ENCODE results near the gene ZNF697.

Gene ZNF697

DNA sequence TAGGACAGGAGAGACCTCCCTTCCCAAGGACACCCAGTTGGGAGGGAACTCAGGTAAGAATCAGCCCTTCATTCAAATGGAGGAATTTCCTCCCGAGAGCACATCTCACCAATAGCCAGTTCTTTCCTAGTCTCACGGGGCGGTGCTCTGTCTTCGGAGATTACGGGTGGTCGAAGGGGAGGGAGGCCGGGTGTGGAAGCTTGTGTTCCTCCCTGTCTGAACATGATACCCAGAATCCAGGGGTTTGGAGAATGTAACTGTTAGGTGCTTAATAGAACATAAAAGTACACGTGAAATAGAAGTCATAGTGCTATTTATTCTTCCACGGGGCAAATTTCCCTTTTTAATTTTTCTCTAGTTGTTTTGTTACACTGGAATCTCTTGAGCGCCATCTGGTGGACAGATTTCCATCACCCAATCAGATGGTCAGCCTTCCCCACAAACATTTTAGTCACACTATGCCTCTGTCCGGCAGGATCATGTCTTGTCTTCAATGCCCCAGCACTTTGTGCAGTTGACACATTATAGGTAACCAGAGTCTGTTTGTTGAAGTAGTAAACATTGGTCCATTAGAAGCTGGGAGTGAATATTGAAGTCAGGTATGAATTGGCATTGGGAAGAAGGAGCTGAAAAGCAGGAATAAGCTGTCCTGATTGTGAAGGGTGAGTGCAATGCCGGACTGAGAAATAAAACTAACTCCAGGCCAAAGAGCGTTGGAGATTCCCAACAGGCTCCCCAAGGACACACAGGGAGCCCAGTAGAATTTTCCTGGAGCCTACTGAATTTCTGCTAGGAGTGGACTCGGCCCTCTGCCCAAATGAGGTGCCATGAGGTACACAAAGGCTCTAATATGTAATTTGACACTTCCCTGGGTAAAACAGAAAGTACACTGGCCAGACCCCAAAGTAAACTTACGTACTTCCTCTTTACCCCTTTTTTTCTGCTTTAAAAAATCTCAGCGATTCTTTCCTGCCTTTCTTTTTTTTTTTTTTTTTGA, 27.6 kb upstream of the ZNF697 start:
- H3K4me3 ChIP-seq (ENCODE audit: low read depth, low read length), result peak overlapping the region; percentile 51
- TF ChIP-seq, protein P1, sequence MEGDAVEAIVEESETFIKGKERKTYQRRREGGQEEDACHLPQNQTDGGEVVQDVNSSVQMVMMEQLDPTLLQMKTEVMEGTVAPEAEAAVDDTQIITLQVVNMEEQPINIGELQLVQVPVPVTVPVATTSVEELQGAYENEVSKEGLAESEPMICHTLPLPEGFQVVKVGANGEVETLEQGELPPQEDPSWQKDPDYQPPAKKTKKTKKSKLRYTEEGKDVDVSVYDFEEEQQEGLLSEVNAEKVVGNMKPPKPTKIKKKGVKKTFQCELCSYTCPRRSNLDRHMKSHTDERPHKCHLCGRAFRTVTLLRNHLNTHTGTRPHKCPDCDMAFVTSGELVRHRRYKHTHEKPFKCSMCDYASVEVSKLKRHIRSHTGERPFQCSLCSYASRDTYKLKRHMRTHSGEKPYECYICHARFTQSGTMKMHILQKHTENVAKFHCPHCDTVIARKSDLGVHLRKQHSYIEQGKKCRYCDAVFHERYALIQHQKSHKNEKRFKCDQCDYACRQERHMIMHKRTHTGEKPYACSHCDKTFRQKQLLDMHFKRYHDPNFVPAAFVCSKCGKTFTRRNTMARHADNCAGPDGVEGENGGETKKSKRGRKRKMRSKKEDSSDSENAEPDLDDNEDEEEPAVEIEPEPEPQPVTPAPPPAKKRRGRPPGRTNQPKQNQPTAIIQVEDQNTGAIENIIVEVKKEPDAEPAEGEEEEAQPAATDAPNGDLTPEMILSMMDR (IDR thresholded peaks at IDR 0.05; ENCODE audit: low read depth, low read length), result peak; percentile 57

DNA sequence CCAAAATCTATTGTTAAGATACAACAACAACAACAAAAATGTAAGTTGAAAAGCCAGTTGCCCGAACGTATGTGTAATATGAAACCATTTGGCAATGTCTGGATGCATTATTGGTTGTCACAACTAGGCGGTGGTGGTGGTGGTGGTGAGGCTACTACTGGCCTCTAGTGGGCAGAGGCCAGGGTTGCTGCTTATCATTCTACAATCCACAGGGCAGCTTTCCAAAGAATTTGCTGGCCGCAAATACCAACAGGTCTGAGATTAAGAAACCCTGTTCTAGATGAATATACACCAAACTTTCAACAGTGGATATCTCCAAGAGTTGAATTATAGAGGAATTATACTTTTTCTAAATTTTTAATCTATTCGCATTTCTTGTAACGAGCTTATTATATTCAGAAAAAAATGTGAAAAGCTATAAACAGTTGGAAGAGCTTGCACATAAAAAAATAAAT, 26.8 kb upstream of the ZNF697 start:
- no peak overlapping the region; the same call in 1 of the 2 replicates for H3K4me3 ChIP-seq (ENCODE audit: low read depth, low read length)
- TF ChIP-seq, protein P1 (IDR thresholded peaks at IDR 0.05; ENCODE audit: low read depth, low read length), result peak; percentile 67

DNA sequence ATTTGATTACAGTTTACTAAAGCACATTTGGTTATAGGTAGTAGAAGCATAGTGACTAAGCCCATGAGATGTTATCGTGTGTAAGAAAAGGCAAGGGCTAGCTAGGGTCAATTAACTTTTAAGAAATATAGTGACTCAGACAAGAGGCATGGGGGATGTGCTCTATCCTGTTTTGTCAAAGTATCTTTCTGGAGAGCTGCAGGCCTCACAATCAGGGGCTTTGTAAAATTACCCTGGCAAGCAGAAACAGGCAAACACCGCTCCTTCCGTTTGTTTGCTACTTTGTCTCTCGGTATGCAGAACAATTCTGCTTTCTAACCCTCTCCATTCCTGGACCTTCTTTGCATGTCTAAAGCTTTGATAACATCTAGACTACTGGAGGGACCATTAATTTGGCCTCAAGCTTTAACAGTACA, 26.1 kb upstream of the ZNF697 start:
- TF ChIP-seq, protein P1 (IDR thresholded peaks at IDR 0.05; ENCODE audit: low read depth, low read length), result no peak
- H3K4me3 ChIP-seq (ENCODE audit: low read depth, low read length), result no peak overlapping the region

DNA sequence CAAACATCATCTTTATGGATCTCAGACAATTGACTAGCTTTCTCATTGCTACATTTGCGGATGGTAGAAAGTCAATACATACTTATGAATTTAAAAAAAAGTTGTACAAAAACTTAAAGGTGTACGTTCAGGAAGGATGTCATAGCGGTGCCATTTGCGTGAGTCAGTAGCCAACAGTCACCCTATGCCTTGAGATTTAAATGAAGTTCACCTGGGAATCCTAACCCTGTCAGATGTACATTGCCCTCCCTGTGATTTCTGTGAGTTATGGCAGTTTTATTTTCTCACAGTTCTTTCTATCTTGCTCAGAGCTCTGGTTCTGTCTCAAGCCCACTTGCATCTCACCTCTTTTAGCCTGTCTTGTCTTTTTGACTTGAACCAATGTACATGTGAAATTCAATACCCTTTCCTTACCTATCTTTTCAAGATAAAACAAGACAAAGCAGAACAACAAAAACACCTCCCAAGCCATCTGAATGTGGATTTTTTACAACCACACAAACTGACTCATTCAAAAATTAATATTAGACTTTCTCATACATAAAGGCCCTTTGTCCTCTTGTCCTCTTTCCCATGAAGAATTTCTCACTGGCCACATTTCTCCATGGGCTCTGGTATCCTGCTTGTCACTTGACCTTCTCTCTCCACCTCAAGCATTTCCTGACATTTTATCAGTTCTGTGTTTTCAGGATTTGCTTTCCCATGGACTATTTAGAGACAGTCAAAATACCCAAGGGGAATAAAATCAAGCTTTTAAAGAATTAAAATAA, 25.3 kb upstream of the ZNF697 start:
- TF ChIP-seq, protein P1 (IDR thresholded peaks at IDR 0.05; ENCODE audit: low read depth, low read length), result no peak
- H3K4me3 ChIP-seq (ENCODE audit: low read depth, low read length), result no peak overlapping the region

DNA sequence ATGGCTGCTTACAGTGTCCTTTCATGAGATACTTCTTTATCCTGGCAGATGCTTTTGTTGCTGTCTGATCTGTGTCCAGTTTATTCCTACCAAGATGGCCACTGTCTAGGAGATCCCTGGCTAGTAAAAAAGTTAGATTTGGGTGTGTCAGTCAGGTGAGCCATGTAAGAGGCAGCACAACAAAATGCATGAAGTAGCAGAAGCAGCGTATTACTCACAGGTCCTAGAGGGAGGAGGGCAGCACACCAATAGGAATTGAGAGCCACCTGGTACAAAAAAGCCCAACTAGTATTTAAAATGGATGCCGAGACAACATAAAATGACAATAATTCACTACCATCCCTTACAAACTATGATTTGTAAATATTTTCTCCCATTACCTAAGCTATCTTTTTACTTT, 22.8 kb upstream of the ZNF697 start:
- TF ChIP-seq, protein P1 (IDR thresholded peaks at IDR 0.05; ENCODE audit: low read depth, low read length), result no peak
- H3K4me3 ChIP-seq (ENCODE audit: low read depth, low read length), result no peak overlapping the region

DNA sequence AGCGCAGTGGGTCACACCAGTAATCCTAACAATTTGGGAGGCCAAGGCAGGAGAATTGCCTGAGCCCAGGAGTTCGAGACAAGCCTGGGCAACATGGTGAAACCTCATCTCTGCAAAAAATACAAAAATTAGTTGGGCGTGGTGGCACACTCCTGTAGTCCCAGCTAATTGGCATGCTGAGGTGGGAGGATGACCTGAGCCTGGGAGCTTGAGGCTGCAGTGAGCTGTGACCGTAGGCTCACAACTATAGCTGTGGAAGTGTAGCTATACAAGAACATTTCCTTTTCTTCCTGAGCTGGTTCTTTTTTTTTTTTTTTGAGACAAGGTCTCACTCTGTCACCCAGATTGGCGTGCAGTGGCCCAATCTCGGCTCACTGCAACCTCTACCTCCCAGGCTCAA, 19.1 kb upstream of the ZNF697 start:
- H3K4me3 ChIP-seq (ENCODE audit: low read depth, low read length), result no peak overlapping the region
- TF ChIP-seq, protein P1 (IDR thresholded peaks at IDR 0.05; ENCODE audit: low read depth, low read length), result no peak
